Spleen (tissue), 7 donors: ENCODE data around the gene KCND3.

Experiments used
- POLR2A ChIP-seq, 3 donors: fragments of 450-650 bp; IDR thresholded peaks; one replicate each; pipeline ENCODE4 v1.5.1; 2017; ENCODE audit warnings: antibody characterized with exemption in 3 of 3, mild to moderate bottlenecking in 1 of 3
- POLR2AphosphoS5 ChIP-seq, 3 donors: sonication (generic); formaldehyde crosslinking; IDR thresholded peaks; one replicate each; pipeline ENCODE4 v1.5.1; 2017; ENCODE audit warnings: antibody characterized with exemption in 3 of 3
- TF ChIP-seq, protein P1 (sequence below), 11 experiments: fragments of 200-600 bp in 7 of 11; fragments of 450-650 bp in 4 of 11; sonication (generic) in 4 of 11; IDR thresholded peaks in 8 of 11; conservative IDR thresholded peaks in 3 of 11; 1 replicate in 7 of 11; 2 replicates in 4 of 11; pipeline versions ENCODE4 v1.4.0 to v1.8.0; 2016 to 2021; ENCODE audit warnings: antibody characterized with exemption in 11 of 11, inconsistent platforms in 4 of 11, mild to moderate bottlenecking in 1 of 11
- donor health status: DM: no; HTN: no; CAD: no; lungs with moderate emphysema.
- donor health status: DM: no; HTN: no; CAD: no.
- donor health status: DM: no; HTN: no; CAD: no.

GRCh38 chr1:111756124-111756513 lies 233.3 kb downstream of the KCND3 start:
- no peak for TF ChIP-seq POLR2A (IDR thresholded peaks at IDR 0.05)
- TF ChIP-seq, protein P1, sequence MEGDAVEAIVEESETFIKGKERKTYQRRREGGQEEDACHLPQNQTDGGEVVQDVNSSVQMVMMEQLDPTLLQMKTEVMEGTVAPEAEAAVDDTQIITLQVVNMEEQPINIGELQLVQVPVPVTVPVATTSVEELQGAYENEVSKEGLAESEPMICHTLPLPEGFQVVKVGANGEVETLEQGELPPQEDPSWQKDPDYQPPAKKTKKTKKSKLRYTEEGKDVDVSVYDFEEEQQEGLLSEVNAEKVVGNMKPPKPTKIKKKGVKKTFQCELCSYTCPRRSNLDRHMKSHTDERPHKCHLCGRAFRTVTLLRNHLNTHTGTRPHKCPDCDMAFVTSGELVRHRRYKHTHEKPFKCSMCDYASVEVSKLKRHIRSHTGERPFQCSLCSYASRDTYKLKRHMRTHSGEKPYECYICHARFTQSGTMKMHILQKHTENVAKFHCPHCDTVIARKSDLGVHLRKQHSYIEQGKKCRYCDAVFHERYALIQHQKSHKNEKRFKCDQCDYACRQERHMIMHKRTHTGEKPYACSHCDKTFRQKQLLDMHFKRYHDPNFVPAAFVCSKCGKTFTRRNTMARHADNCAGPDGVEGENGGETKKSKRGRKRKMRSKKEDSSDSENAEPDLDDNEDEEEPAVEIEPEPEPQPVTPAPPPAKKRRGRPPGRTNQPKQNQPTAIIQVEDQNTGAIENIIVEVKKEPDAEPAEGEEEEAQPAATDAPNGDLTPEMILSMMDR (IDR thresholded peaks at IDR 0.05 in 8 of 11, conservative IDR thresholded peaks at IDR 0.05 in 3 of 11) = no peak
- TF ChIP-seq POLR2AphosphoS5 (IDR thresholded peaks at IDR 0.05) = no peak
